ENCODE measurements around the gene G2E3. TPM values are rescaled to one million over a fixed set of nuclear protein-coding genes. Genes with fewer than 3 reads are reported as not detected.

G2E3 gene
- total RNA-seq, 1 experiment from 2014 or later = 31.3 TPM

DNA sequence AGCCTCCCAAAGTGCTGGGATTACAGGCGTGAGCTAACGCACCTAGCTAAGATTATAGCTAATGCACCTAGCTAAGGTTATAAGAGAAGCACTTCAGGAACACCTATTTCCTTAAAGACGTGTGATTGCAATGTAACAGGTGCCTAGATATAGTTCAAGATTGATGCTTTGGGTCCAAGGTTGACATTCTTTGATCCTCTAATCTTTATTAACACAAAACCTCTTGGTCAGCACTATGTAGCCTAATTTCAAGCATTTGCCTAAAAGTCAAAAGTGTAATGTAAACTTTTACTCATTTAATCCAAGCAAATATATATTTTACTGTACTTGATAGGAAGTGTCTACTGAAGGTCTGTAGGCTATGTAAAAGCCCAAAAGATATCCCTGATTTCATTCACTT lies 99.7 kb downstream of the G2E3 start:
- no peaks in the 10 kb centered on the region for H3K9me3 Mint-ChIP-seq (ENCODE audit: low read depth, unreplicated experiment)
- no TSS peak for BruUV-seq (replicated peaks)
- no peak overlapping the region for H3K4me3 Mint-ChIP-seq (ENCODE audit: low read depth, unreplicated experiment)
- intact Hi-C loops (cut with micrococcal nuclease; ENCODE audit: unreplicated experiment) = loop anchor here (5.0 kb wide), 1 partner anchor 699 kb away; no protein-coding TSS in a partner anchor
- H3K36me3 Mint-ChIP-seq (ENCODE audit: insufficient read depth, unreplicated experiment) = peaks cover 4% of the 10 kb centered on the region
- no peak for DNase-seq
- CTCF ChIA-PET = no interaction called here
- no peaks in the 10 kb centered on the region for H3K27me3 Mint-ChIP-seq (ENCODE audit: unreplicated experiment)
- TF ChIP-seq, protein P1, sequence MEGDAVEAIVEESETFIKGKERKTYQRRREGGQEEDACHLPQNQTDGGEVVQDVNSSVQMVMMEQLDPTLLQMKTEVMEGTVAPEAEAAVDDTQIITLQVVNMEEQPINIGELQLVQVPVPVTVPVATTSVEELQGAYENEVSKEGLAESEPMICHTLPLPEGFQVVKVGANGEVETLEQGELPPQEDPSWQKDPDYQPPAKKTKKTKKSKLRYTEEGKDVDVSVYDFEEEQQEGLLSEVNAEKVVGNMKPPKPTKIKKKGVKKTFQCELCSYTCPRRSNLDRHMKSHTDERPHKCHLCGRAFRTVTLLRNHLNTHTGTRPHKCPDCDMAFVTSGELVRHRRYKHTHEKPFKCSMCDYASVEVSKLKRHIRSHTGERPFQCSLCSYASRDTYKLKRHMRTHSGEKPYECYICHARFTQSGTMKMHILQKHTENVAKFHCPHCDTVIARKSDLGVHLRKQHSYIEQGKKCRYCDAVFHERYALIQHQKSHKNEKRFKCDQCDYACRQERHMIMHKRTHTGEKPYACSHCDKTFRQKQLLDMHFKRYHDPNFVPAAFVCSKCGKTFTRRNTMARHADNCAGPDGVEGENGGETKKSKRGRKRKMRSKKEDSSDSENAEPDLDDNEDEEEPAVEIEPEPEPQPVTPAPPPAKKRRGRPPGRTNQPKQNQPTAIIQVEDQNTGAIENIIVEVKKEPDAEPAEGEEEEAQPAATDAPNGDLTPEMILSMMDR (IDR thresholded peaks at IDR 0.05; ENCODE audit: unreplicated experiment) = no peak
- H3K27ac Mint-ChIP-seq (ENCODE audit: unreplicated experiment) = no peak overlapping the region
- H3K4me1 Mint-ChIP-seq (ENCODE audit: low read depth, unreplicated experiment) = no peaks in the 10 kb centered on the region

DNA sequence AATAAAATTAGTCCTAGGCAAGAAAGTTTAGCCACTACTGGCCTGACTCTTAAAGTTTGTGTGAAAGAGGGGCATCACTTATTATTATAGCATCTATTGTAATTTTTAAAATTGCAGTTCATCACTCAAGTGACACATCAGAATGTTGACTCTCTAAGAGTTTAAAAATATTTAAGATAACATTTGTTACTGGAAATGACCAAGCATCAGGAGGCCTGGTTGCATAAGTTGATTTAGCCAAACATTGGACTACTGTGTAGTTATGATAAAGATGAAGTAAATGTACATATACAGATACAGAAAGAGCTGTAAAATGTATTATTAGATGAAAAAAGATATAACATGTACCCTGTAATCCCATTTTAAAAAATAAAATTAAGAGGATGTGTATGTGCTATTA lies 110.6 kb downstream of the G2E3 start:
- H3K4me3 Mint-ChIP-seq (ENCODE audit: low read depth, unreplicated experiment) = no peak overlapping the region
- H3K9me3 Mint-ChIP-seq (ENCODE audit: low read depth, unreplicated experiment) = peaks cover 3% of the 10 kb centered on the region
- H3K4me1 Mint-ChIP-seq (ENCODE audit: low read depth, unreplicated experiment) = no peaks in the 10 kb centered on the region

More for the DNA sequence above, 110.6 kb downstream of the G2E3 start:
- DNase-seq = no peak
- Mint-ChIP-seq H3K36me3 (ENCODE audit: insufficient read depth, unreplicated experiment) (no peaks in the 10 kb centered on the region), H3K27me3 (ENCODE audit: unreplicated experiment) (no peaks in the 10 kb centered on the region), H3K27ac (ENCODE audit: unreplicated experiment) (no peak overlapping the region)
- TF ChIP-seq, protein P1 (IDR thresholded peaks at IDR 0.05; ENCODE audit: unreplicated experiment) = no peak
- intact Hi-C loops (cut with micrococcal nuclease; ENCODE audit: unreplicated experiment) = no loop called here
- CTCF ChIA-PET = no interaction called here
- BruUV-seq (replicated peaks) = no TSS peak

Other genes starting within 250 kb of the G2E3 start
- gene SCFD1, start 63.2 kb downstream of the G2E3 start, total RNA-seq (2022) = 50.5 and 69.1 TPM in 2 replicates

Data from Calu3 (cell line).